HepG2 (cell line): ENCODE results near the gene BCL2L11. TPM values are rescaled to one million over a fixed set of nuclear protein-coding genes. Genes with fewer than 3 reads are reported as not detected.

Experiments
- ATAC-seq: fragments of 200-7000 bp; cut with Tn5 transposase; 3 replicates; pipeline ENCODE4 v1.9.1; 2020; ENCODE audit warnings: mild to moderate bottlenecking, moderate library complexity
- BruUV-seq: library from RNA; stranded (reverse); fragments of 400-500 nt; replicated peaks from 2 replicates; lab custom pipeline; 2021; lab: Mats Ljungman, UMichigan
- CTCF ChIA-PET: fragments of 300-600 bp; formaldehyde crosslinking; extraction: SDS; loops from one replicate; lab custom pipeline; 2021; ENCODE audit warnings: low total read pairs, inconsistent platforms, low intra/inter-chr PET ratio; lab: Yijun Ruan, JAX
- POLR2A ChIA-PET: fragments of 350-600 bp; sonication (Branson Sonifier 250); formaldehyde crosslinking; loops from one replicate; lab custom pipeline; 2020; ENCODE audit warnings: antibody characterized with exemption, inconsistent platforms; lab: Yijun Ruan, JAX
- DNase-seq: peaks from one replicate; pipeline ENCODE4 v3.0.0-alpha.2; 2015; ENCODE audit warnings: low spot score
- FAIRE-seq: peaks from 3 replicates; lab custom pipeline; 2011; peaks lifted over from hg19 to GRCh38; lab: Jason Lieb, UNC
- H2AFZ ChIP-seq: one replicate; pipeline ENCODE4 v1.6.1; 2011; ENCODE audit warnings: low read length, inconsistent platforms
- H3K27ac ChIP-seq: fragments of 300-600 bp; 3 replicates; pipeline ENCODE4 v1.8.0; 2011; ENCODE audit warnings: mixed run types, mild to moderate bottlenecking, mixed read lengths, low read length, inconsistent platforms; ENCODE audit not compliant: insufficient read depth; ENCODE audit errors: extremely low read length
- H3K27me3 ChIP-seq, 2 experiments: fragments of 200-600 bp in 1 of 2; 2 replicates in 1 of 2; 3 replicates in 1 of 2; pipeline versions ENCODE4 v1.6.0 to v1.8.0; 2011; ENCODE audit warnings: low read length in 2 of 2, mild to moderate bottlenecking in 2 of 2, moderate library complexity in 2 of 2, inconsistent platforms in 1 of 2; ENCODE audit not compliant: insufficient read depth in 2 of 2, control insufficient read depth in 1 of 2
- H3K36me3 ChIP-seq, 2 experiments: fragments of 200-600 bp in 1 of 2; replicated peaks in 1 of 2; 2 replicates in 1 of 2; 3 replicates in 1 of 2; pipeline versions ENCODE4 v1.5.1 to v1.8.0; 2011; ENCODE audit warnings: low read length in 2 of 2, inconsistent platforms in 1 of 2; ENCODE audit not compliant: insufficient read depth in 2 of 2, control insufficient read depth in 1 of 2
- H3K4me1 ChIP-seq: 2 replicates; pipeline ENCODE4 v1.5.1; 2012; ENCODE audit warnings: low read length, inconsistent platforms; ENCODE audit not compliant: insufficient read depth
- H3K4me2 ChIP-seq: 2 replicates; pipeline ENCODE4 v1.6.0; 2011; ENCODE audit warnings: low read depth, low read length, inconsistent platforms
- H3K4me3 ChIP-seq, 3 experiments: fragments of 200-600 bp in 1 of 3; sonication (generic), shearing (Covaris generic) in 1 of 3; replicated peaks in 1 of 3; 2 replicates each; pipeline ENCODE4 v1.5.1; 2011 to 2016; ENCODE audit warnings: low read length in 3 of 3, inconsistent platforms in 2 of 3, low read depth in 2 of 3, mild to moderate bottlenecking in 2 of 3, control low read depth in 1 of 3, mixed read lengths in 1 of 3; ENCODE audit not compliant: insufficient read depth in 1 of 3
- H3K79me2 ChIP-seq: one replicate; pipeline ENCODE4 v1.6.1; 2011; ENCODE audit warnings: low read length, inconsistent platforms; ENCODE audit not compliant: insufficient read depth
- H3K9ac ChIP-seq: 2 replicates; pipeline ENCODE4 v1.6.0; 2011; ENCODE audit warnings: mild to moderate bottlenecking, low read depth, low read length, inconsistent platforms; ENCODE audit not compliant: insufficient read depth
- H3K9me3 ChIP-seq: 2 replicates; pipeline ENCODE4 v1.5.1; 2012; ENCODE audit warnings: mild to moderate bottlenecking, low read length
- H4K20me1 ChIP-seq: 2 replicates; pipeline ENCODE4 v1.6.0; 2011; ENCODE audit warnings: inconsistent platforms, mild to moderate bottlenecking, low read length, moderate library complexity; ENCODE audit not compliant: insufficient read depth
- CENPBD1 ChIP-seq: sonication (generic); formaldehyde crosslinking; IDR thresholded peaks from 2 replicates; pipeline ENCODE4 v1.8.0; 2022; ENCODE audit warnings: missing genetic modification reagents, low read depth, mild to moderate bottlenecking, borderline replicate concordance
- ZBTB40 ChIP-seq, 2 experiments: fragments of 450-650 bp in 1 of 2; sonication (generic) in 1 of 2; formaldehyde crosslinking in 1 of 2; IDR thresholded peaks; 2 replicates each; pipeline versions ENCODE4 v1.6.1 to v1.8.0; 2016 to 2022; ENCODE audit warnings: antibody characterized with exemption in 1 of 2, mild to moderate bottlenecking in 1 of 2, missing genetic modification reagents in 1 of 2
- ZNF282 ChIP-seq: fragments of 450-650 bp; IDR thresholded peaks from 2 replicates; pipeline ENCODE4 v1.6.1; 2018; ENCODE audit not compliant: partially characterized antibody
- ZNF503 ChIP-seq: sonication (generic); formaldehyde crosslinking; IDR thresholded peaks from 2 replicates; pipeline ENCODE4 v1.4.0; 2020; ENCODE audit warnings: missing genetic modification reagents
- ZNF724P ChIP-seq: sonication (generic); formaldehyde crosslinking; IDR thresholded peaks from 2 replicates; pipeline ENCODE4 v1.8.0; 2022; ENCODE audit warnings: missing genetic modification reagents, borderline replicate concordance
- WGBS: methylation state at CpG from one replicate; pipeline ENCODE4 v1.1.6; 2017; ENCODE audit warnings: low lambda C conversion rate; 5-methylcytosine and 5-hydroxymethylcytosine counted together
- in situ Hi-C: cut with HindIII; loops from 2 replicates; pipeline ENCODE4 v1.10.0; 2017; ENCODE audit warnings: low pct_unique_long_range_greater_than_20kb; ENCODE audit not compliant: extremely low pct_ligation_motif_present
- intact Hi-C: fragments of 100-400 bp; cut with micrococcal nuclease; formaldehyde crosslinking; loops from one replicate; pipeline ENCODE4 v1.10.0; 2022; ENCODE audit not compliant: unreplicated experiment
- polyA plus RNA-seq, 8 experiments: library from polyadenylated mRNA; depleted of rRNA in 3 of 8; stranded (reverse) in 7 of 8; unstranded in 1 of 8; fragments of >200 nt; fragmentation: Illumina TruSeq in 4 of 8; extraction: Trizol in 4 of 8; gene quantifications; 2 replicates each; pipeline versions ENCODE4 v1.2.1 to v1.2.3, GENCODE V29; 2011 to 2016; ENCODE audit warnings: low read depth in 4 of 8, missing spikeins in 1 of 8, mixed read lengths in 1 of 8; ENCODE audit not compliant: insufficient read depth in 1 of 8
- total RNA-seq, 5 experiments: library from RNA; depleted of rRNA; stranded (reverse); fragments of >200 nt; fragmentation: Illumina TruSeq; extraction: Trizol; gene quantifications; 2 replicates each; pipeline ENCODE4 v1.2.3, GENCODE V29; 2016; ENCODE audit warnings: low read depth in 1 of 5

BCL2L11 gene
- total and polyA plus RNA-seq, 2 of the 13 experiments (the other 11 are each of a cell fraction or from before 2014, with no cell fraction given): 6.1 to 9.7 TPM

GRCh38 chr2:111210036-111210435, 89.3 kb downstream of the BCL2L11 start:
- TF ChIP-seq ZBTB40 (IDR thresholded peaks at IDR 0.05) (no peak), ZBTB40 (CRISPR knock-in tag; IDR thresholded peaks at IDR 0.05) (no peak), ZNF724P (CRISPR knock-in tag) (no peak), CENPBD1 (CRISPR knock-in tag) (no peak), ZNF503 (CRISPR knock-in tag) (no peak), ZNF282 (no peak)
- TF ChIP-seq, all 625 proteins: peak for 0
- POLR2A ChIA-PET: no interaction called here
- Histone ChIP-seq H2AFZ (no peak overlapping the region), H3K27ac (no peak overlapping the region), H3K9me3 (peaks cover 14% of the 10 kb centered on the region), H3K9ac (no peak overlapping the region), H3K4me1 (no peaks in the 10 kb centered on the region), H3K36me3 (peaks cover 0 to 2% of the 10 kb centered on the region in 2 experiments; a peak in 1 of 5 replicates), H3K79me2 (no peaks in the 10 kb centered on the region), H4K20me1 (no peaks in the 10 kb centered on the region), H3K4me2 (no peak overlapping the region), H3K4me3 (no peak overlapping the region), H3K27me3 (no peaks in the 10 kb centered on the region)
- intact Hi-C loops (no loop called here), in situ Hi-C loops (no loop called here)
- DNase-seq (no peak), ATAC-seq (no peak), FAIRE-seq (no peak)
- no TSS peak for BruUV-seq
- 97% methylated on average over 1 of the region's 1 CpG for WGBS
- CTCF ChIA-PET: no interaction called here
